ENCODE measurements around the gene CDH4.

Gene CDH4

DNA sequence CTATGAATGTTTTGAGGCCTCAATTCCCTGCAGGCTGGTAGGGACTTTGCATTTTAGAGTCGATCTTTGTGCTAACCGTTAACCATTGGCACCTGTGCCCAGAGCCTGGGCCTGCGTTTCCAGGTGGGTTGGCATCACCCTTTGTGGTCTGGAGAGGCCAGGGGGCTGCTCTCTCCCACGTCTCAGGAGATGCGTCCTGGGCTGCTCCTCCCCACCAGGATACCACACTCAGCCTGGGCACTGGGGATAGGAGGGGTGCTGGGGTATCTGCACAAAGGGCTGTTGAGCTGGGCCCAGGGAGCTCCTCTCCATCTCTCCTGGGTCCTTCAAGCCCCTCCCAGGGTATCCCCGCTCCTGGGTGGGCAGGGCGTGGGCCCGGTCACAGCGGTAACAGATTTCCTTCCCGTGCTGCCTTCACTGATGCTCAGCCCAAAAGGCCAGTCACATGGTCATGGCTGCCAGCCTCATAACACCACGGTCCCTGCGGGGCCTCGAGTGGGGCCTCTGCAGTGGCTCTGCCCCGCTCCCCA lies 547.4 kb downstream of the CDH4 start:
- TF ChIP-seq CTCF (IDR thresholded peaks at IDR 0.05): no peak
- Histone ChIP-seq H3K27me3 (peaks cover 17% of the 10 kb centered on the region), H3K36me3 (no peaks in the 10 kb centered on the region), H3K9me3 (no peaks in the 10 kb centered on the region), H3K4me1 (ENCODE audit: control insufficient read depth in 1 of 2, insufficient read depth in 1 of 2, low read depth in 1 of 2, low read length in 1 of 2) (peaks cover 0 to 3% of the 10 kb centered on the region in 2 experiments), H3K27ac (no peak overlapping the region), H3K4me3 (ENCODE audit: low read depth in 1 of 2, low read length in 1 of 2) (no peak overlapping the region)

GRCh38 chr20:61799928-61800327 lies 547.9 kb downstream of the CDH4 start:
- H3K4me1 ChIP-seq (ENCODE audit: control insufficient read depth in 1 of 2, insufficient read depth in 1 of 2, low read depth in 1 of 2, low read length in 1 of 2): peaks cover 0 to 3% of the 10 kb centered on the region in 2 experiments
- no peak for TF ChIP-seq CTCF (IDR thresholded peaks at IDR 0.05)
- H3K27ac ChIP-seq: no peak overlapping the region
- H3K4me3 ChIP-seq (ENCODE audit: low read depth in 1 of 2, low read length in 1 of 2): no peak overlapping the region
- peaks cover 17% of the 10 kb centered on the region for H3K27me3 ChIP-seq
- no peaks in the 10 kb centered on the region for H3K9me3 ChIP-seq
- no peaks in the 10 kb centered on the region for H3K36me3 ChIP-seq

- peaks cover 0 to 3% of the 10 kb centered on the region in 2 experiments for H3K4me1 ChIP-seq (ENCODE audit: control insufficient read depth in 1 of 2, insufficient read depth in 1 of 2, low read depth in 1 of 2, low read length in 1 of 2)
- H3K27me3 ChIP-seq: peaks cover 17% of the 10 kb centered on the region
- H3K27ac ChIP-seq: no peak overlapping the region
- no peak for TF ChIP-seq CTCF (IDR thresholded peaks at IDR 0.05)
- no peaks in the 10 kb centered on the region for H3K36me3 ChIP-seq
- H3K4me3 ChIP-seq (ENCODE audit: low read depth in 1 of 2, low read length in 1 of 2): no peak overlapping the region
- no peaks in the 10 kb centered on the region for H3K9me3 ChIP-seq
These were observed 548.5 kb downstream of the CDH4 start for GRCh38 chr20:61800359-61801064.

DNA sequence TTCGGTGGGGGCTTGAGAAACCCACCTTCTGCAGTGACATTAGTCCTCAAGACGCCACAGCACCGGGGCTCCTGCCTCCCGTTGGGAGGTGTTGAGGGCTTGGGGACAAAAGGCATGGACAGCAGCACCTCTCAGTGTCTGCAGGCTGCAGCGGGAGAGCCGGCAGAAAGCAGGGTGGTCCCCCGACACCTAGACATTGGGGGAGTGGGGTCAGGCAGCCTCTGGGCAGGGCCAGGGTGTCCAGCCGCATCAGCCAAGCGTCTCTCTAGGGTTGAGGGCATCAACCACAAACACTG lies 549.0 kb downstream of the CDH4 start:
- no peak overlapping the region for H3K27ac ChIP-seq
- no peaks in the 10 kb centered on the region for H3K36me3 ChIP-seq
- H3K27me3 ChIP-seq: peaks cover 17% of the 10 kb centered on the region
- no peak for TF ChIP-seq CTCF (IDR thresholded peaks at IDR 0.05)
- no peaks in the 10 kb centered on the region for H3K9me3 ChIP-seq
- H3K4me3 ChIP-seq (ENCODE audit: low read depth in 1 of 2, low read length in 1 of 2): no peak overlapping the region
- H3K4me1 ChIP-seq (ENCODE audit: control insufficient read depth in 1 of 2, insufficient read depth in 1 of 2, low read depth in 1 of 2, low read length in 1 of 2): peaks cover 0 to 3% of the 10 kb centered on the region in 2 experiments

DNA sequence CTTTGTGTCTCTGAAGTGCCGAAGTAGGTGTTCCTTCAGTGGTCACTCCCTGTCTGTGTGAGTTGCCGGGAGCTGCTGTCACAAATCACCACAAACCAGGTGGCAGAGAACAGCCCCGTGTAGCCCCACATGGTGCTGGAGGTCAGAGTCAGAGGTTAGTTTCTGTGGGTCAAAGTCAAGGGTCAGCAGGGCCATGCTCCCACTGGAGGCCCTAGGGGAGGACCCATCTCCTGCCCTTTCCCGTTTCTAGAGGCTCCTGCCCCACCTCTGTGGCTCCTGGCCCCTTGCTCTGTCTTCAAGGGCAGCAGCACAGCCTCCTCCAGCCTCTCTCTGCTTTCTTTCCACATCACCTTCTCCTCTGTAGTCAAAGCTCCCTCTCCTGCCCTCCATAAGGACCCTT lies 549.4 kb downstream of the CDH4 start:
- Histone ChIP-seq H3K9me3 (no peaks in the 10 kb centered on the region), H3K27me3 (peaks cover 17% of the 10 kb centered on the region)

More for the DNA sequence above, 549.4 kb downstream of the CDH4 start:
- no peak for TF ChIP-seq CTCF (IDR thresholded peaks at IDR 0.05)
- Histone ChIP-seq H3K4me1 (ENCODE audit: control insufficient read depth in 1 of 2, insufficient read depth in 1 of 2, low read depth in 1 of 2, low read length in 1 of 2) (peaks cover 0 to 3% of the 10 kb centered on the region in 2 experiments), H3K27ac (no peak overlapping the region), H3K36me3 (no peaks in the 10 kb centered on the region), H3K4me3 (ENCODE audit: low read depth in 1 of 2, low read length in 1 of 2) (no peak overlapping the region)
